Measurements from ENCODE around the gene CDC42SE1.
"Not testable (repeated sequence)": the region's sequence is repeated elsewhere in the genome, so short reads cannot be mapped to it uniquely, and the experiment has no call there.

CDC42SE1 gene, protein sequence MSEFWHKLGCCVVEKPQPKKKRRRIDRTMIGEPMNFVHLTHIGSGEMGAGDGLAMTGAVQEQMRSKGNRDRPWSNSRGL

GRCh38 chr1:151059109-151060006 lies at the start of gene CDC42SE1:
TSS of gene CDC42SE1 (minus strand) at chr1:151059622. CDS start at chr1:151055730, 3,892 bp downstream.
- peak; percentile 52 to 81 for DNase-seq

DNA sequence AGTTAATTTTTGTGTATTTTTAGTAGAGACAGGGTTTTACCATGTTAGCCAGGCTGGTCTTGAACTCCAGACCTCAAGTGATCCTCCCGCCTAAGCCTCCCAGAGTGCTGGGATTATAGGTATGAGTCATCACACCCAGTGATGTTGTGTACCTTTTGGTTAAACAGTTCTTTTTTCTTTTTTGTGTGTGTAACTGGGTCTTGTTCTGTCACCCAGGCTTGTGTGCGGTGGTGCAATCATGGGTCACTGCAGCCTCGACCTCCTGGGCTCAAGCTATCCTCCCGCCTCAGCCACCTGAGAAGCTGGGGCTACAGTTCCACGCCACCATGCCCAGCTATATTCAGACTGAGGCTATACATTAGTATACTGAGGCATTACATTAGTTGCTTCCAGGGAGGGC lies 48.9 kb upstream of the CDC42SE1 start:
- DNase-seq, result no peak

- DNase-seq, result no peak
Observed at GRCh38 chr1:151106894-151107293, 47.5 kb upstream of the CDC42SE1 start.

DNA sequence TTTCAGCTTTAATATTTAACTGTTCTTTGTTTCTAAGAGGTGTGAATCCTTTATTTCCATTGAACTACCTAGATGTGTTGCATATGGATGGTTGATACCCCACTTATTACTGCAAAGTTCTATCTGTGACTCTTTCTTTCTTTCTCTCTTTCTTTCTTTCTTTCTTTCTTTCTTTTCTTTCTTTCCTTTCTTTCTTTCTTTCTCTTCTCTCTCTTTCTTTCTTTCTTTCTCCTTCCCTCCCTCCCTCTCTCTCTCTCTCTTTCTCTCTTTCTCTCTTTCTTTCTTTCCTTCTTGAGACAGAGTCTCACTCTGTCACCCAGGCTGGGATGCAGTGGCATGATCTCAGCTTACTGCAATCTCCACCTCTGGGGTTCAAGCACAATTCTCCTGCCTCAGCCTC lies 45.2 kb upstream of the CDC42SE1 start:
- DNase-seq, result no peak

DNA sequence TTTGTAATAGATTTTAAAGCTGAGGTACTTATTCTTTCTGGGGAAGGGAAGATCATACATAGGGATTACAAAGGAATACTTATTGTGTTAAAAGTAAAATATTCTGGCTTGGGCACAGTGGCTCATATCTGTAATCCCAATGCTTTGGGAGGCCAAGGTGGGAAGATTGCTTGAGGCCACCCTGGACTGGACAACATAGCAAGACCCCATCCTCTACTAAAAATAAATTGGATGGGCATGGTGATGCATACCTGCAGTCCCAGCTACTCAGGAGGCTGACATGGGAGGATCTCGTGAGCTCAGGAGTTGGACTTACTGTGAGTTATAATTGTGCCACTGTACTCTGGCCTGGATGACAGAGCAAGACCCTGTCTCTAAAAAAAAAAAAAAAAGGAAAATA lies 38.7 kb upstream of the CDC42SE1 start:
- DNase-seq, result no peak

DNA sequence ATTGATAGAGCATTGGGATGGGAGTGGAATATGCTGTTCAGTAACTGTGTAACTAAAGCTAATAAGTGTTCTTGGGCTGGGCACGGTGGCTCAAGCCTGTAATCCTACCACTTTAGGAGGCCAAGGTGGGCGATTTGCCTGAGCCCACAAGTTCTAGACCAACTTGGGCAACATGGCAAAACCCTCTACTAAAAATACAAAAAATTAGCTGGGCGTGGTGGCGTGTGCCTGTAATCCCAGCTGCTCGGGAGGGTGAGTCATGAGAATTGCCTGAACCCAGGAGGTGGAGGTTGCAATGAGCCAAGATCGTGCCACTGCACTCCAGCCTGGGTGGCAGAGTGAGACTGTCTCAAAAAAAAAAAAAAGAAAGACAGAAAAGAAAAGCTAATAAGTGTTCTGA lies 38.0 kb upstream of the CDC42SE1 start:
- not testable (repeated sequence) for DNase-seq

GRCh38 chr1:151085953-151086559 lies 26.6 kb upstream of the CDC42SE1 start:
- DNase-seq, result no peak

DNA sequence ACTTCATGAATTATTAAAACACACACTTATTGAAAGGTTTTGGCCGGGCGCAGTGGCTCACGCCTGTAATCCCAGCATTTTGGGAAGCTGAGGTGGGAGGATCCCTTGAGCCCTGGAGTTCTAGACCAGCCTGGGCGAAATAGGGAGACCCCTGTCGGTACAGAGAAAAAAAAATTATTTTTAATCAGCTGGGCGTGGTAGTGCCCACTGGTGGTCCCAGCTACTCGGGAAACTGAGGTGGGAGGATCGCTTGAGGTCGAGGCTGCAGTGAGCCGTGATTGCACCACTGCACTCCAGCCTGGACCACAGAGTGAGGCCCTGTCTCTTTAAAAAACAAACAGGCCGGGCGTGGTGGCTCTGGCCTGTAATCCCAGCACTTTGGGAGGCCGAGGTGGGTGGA lies 12.8 kb upstream of the CDC42SE1 start:
- DNase-seq, result peak in 1 of 2 experiments; percentile 14

- peak; percentile 86 to 88 for DNase-seq
Observed at GRCh38 chr1:151070474-151071276, 11.3 kb upstream of the CDC42SE1 start, which contains the start of gene GABPB2. TSS of gene GABPB2 (plus strand) at chr1:151070761. CDS start at chr1:151088190, 17,429 bp downstream.

- no peak for DNase-seq
Observed at GRCh38 chr1:151069103-151069486, 9.7 kb upstream of the CDC42SE1 start.

GRCh38 chr1:151067185-151067584 lies 7.8 kb upstream of the CDC42SE1 start:
- no peak for DNase-seq

- DNase-seq, result no peak
Observed at GRCh38 chr1:151065089-151065645, 5.7 kb upstream of the CDC42SE1 start.

DNA sequence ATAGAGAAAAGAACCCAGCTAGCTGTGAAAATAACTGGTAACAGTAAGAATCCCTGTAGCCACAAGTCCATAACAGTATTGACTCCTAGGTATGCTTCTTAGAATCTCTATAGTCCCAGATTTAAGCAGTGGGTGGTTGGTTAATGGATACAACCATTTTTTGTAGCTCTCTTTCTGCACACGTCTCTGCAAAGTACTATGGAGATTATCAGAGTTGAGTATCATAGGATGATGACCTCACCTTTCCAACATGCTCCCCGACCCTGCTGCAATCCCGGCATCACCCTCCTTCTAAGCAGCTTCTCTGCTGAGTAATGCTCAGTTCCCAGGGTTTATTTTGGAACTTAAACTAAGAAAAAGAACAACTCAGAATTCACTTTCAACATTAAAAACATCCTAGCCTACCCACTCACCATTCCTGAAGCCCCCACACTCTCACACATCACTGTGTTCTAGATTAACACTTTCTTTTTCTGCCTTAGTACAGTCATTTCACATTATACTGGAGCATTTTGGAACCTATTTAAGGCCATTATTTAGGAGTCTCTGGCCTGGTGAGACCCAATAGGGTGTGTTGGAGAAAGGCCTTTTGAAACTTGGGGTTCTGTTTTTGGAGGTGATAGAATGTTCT lies 3.4 kb upstream of the CDC42SE1 start:
- DNase-seq, result no peak

- no peak for DNase-seq
Observed at GRCh38 chr1:151061704-151062103, 2.3 kb upstream of the CDC42SE1 start.

DNA sequence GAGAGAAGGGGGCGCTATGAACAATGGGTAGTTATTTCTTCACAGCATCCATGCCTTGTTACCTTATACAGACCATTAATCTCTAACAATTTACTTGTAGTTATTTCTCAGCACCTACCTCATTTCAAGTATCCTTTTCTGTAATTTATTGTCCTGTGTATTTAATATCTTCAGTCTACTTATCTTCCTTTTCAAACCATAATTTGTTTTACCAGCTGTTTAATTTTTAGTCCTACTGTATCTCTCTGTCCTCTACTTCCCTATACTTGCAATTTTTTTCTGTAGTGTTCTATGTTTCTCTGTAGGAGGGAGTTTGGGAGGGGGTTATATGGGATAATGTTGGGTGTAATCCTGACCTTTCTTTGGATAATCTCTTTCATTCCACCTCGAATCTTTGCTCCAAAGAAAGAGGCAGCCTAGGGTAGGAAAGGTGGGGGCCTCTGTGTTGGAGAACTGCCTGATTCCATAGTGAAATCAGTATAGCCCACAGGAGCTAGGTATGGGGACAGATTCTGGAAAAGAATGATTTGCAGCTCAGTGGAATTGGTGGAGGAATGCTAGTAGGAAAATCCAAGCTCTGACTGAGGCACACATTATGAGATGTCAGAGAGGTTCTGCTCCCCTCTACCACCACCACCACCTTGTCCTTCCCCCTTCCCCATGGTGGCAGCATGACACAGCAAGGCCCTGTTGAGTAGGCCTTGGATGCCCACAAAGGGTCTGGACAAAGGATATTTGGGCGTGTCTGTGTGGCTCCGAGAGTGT lies 1.4 kb upstream of the CDC42SE1 start:
- peak in 1 of 2 experiments; percentile 44 for DNase-seq

DNA sequence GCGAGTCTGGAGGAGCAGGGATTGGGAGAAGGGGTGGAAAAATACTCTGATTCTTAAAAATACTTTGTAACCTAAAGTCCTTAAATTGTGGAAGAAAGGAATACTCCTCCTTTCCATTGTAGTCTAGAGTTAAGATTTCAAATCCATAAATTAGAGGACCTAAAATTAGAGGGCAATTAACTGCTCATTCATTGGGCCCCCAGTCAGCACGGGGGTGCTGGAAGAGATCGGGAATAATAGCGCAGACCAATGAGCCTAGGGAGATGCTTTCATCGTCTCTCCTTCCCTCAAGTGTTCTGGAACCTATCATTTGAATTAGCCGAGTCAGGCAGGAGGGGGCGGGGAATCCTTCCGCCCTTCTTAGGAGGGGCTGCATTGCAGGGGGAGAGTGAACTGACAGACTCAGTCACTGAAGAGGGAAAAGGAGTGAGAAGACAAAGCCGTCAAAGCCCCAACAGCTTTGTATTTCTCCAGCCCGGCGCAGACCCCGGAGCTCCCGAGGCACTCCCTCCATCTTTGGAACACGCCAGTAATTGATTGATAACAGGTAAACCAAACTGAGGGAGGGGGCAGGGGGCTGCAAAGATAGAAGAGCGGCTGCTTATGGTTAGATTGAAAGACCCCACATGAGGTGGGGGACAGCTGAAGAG lies 710 bp upstream of the CDC42SE1 start, which contains the start of gene MLLT11:
Gene MLLT11 (plus strand): TSS at position 391 of the 650 bp plus-strand sequence. CDS start 6,828 bp downstream, outside the sequence.
- DNase-seq, result peak; percentile 88 to 95

DNA sequence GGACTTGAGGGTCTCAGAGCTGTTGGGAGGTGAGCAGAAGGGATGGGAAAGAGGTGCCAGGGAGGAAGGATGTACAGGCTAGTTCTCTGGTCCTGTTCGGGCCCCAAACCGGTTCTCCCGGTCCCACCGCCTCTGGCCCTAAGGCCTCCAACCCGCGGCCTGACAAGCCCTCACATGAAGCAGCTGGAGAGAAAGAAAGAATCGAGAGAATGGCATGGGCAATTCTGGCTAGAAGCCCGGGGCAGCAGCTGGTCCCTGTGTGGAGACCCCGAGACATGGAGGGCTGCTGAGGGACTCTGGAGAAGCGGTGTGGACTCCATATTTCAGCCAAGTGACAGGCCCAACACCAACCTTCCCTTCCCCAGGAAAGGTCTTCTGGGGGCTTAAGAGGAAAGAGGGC lies 730 bp downstream of the CDC42SE1 start:
- DNase-seq, result peak; percentile 16 to 47

GRCh38 chr1:151056149-151056548 lies 3.3 kb downstream of the CDC42SE1 start:
- no peak for DNase-seq

DNA sequence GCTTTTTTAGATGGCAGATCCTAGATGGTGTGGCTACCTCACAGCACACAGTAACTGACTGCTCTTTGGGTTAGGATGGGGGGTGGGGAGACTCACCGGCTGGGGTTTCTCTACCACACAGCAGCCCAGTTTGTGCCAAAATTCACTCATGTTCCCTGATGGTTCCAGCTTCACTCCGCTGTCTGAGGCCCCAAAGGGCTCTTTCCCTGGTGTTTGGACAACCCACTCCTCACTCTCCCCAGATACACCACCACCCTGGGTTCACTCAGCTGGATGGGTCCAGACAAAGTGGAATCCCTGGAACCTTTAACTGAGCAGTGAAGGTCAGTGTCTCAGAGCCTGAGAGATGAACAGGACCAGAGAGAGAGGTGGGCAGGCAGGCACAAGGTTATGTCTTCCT lies 3.8 kb downstream of the CDC42SE1 start:
- DNase-seq, result no peak

DNA sequence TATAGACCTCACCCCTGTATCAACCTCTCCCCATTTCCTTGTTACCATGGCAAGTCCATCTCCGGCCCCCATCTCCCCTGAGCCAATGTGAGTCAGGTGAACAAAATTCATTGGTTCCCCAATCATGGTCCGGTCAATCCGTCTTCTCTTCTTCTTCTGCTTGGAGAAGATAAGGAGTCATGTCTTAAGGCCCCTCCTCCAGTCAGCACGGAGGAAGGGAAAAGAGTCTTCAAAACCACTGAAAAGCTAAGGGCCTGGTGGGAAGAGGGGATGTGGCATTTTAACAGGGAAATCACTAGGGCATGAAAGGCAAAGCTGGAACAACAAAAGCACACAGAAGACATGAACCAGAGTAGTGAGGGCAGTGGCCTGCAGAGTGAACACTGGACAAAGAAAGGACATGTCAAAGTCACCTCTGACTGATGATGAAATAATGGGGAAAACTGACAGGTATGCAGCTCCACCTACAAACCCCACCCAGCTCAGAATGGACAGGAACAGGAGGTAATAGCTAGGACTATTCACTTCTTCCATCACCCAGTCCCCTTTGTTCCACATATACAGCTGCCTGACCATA lies 4.4 kb downstream of the CDC42SE1 start:
- DNase-seq, result no peak
